HG03045 (cell line): ENCODE data around the gene GIPC3.
"Not testable (repeated sequence)": the region's sequence is repeated elsewhere in the genome, so short reads cannot be mapped to it uniquely, and the experiment has no call there.

Experiments used
- ATAC-seq: cut with Tn5 transposase; IDR thresholded peaks from one replicate; pipeline ENCODE4 v1.9.1; 2021; ENCODE audit warnings: mild to moderate bottlenecking, moderate library complexity; ENCODE audit not compliant: unreplicated experiment

Gene GIPC3

DNA sequence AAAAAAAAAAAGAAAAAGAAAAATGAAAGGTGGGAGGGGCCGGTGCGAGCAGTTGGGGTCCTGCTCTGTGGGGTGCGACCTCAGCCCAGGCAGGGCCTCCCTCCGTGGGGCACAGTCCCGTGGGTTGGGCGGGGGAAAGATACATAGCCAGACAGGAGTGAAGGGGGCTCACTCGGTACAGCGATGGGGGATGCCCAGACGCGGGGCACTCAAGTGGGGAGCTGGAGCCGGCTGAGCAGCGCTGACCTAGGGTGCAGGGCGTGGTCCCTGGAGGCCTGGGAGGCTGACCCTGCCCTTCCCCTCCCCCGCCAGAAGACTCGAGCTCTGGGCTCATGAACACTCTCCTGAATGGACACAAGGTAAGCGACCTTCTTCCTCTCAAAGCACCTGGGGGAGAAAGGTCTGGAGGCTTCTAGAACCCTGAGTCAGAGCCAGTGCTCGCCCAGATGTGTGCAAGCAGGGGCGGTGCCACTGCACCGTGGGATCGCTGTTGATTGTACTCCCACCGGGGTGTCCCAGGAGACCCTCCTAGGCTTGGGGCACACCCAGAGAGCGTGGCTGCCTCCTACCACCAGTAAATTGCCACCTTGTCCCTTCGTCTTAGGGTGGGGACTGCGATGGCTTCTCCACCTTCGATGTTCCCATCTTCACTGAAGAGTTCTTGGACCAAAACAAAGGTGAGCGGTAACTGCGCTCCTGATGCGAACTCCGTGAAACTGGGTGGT, 9.2 kb upstream of the GIPC3 start:
- no peak for ATAC-seq

GRCh38 chr19:3576696-3577443, 8.4 kb upstream of the GIPC3 start:
- no peak for ATAC-seq

DNA sequence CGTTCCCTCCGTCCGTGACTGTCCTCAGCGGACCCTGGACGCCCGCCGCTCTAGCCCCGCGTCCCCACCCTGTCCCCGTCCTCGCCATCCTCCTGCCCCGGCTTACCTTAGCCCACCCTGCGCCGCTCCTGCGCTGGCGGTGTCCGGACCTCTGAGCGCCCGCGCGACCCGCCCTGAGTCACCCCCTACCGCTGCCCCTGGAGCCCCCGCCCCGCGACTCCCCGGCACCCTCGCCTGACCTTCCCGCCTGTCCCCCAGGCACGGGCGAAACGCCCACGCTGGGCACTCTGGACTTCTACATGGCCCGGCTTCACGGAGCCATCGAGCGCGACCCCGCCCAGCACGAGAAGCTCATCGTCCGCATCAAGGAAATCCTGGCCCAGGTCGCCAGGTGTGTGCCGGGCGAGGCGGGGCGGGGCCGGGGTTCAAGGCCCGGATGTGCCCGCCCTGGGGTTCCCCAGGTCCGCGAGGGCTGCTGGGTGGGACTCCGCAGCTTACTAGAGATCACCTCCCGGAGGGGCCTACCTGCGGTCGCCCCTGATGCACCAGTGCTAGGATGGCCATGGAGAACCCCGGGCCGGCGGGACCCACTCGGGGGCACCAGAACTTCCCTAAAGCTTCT, 7.4 kb upstream of the GIPC3 start:
- ATAC-seq, result no peak

DNA sequence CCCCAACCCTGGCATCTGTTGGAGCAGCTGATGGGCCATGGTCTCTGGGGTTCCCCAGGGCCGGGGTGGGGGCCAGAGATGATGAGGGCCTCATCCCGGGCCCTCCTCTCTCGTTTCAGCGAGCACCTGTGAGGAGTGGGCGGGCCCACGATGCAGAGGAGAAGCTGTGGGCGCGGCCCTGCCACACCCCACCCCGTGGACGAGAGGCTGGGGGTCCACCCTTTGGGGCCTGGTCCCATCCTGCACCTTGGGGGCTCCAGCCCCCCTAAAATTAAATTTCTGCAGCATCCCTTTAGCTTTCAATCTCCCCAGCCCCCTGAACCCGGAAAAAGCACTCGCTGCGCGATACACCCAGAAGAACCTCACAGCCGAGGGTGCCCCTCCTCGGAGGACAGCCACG, 6.9 kb upstream of the GIPC3 start:
- no peak for ATAC-seq

GRCh38 chr19:3580156-3580934, 4.9 kb upstream of the GIPC3 start:
- ATAC-seq, result no peak

- ATAC-seq, result not testable (repeated sequence)
Measured at GRCh38 chr19:3581792-3582191, 3.5 kb upstream of the GIPC3 start.

- ATAC-seq, result not testable (repeated sequence)
Measured at GRCh38 chr19:3584036-3584802, 1.1 kb upstream of the GIPC3 start.

GRCh38 chr19:3586127-3586626, 899 bp downstream of the GIPC3 start:
- ATAC-seq, result no peak

GRCh38 chr19:3586707-3587346, 1.5 kb downstream of the GIPC3 start:
- no peak for ATAC-seq

DNA sequence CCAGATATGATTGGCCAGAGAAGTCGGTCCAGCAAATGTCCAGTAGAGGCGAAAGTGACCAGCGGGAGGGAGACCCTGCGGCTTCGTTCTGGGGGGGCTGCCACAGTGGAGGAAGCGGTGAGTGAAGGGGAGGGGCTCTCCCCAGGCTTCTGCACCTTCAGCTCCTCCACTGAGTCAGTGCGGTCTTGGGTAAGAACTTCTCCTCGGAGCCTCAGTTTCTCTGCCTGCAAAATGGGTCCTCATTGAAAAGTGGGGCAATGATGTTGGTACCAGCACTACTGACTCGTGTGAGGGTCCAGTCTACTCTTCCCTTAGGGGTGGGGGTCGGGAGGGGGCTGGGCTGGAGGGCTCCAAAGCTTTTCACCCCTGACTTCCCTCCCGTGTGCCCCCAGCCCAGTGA, 4.2 kb downstream of the GIPC3 start:
- no peak for ATAC-seq

GRCh38 chr19:3589949-3590348, 4.7 kb downstream of the GIPC3 start:
- no peak for ATAC-seq

DNA sequence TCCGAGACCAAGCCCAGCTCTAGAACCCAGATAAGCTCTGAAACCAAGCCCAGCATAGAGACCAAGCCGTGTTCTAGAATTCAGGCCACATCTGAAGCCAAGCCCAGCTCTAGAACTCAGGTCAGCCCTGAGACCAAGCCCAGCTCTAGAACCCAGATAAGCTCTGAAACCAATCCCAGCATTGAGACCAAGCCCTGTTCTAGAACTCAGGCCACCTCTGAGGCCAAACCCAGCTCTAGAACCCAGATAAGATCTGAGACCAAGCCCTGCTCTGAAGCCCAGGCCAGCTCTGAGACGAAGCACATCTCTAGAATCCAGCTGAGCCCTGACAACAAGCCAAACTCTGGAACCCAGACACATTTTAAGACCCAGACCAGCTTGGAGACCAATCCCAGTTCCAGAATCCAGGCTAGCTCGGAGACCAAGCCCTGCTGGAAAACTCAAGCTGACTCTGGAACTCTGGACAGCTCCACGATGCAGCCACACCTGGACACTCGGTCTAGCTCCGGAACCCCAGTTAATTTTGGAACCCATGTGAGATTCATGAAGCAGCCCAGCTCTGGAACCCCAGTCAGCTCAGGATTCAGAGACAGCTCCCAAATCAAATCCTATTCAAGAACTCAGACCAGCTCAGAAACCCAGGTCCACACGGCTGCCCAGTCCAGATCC, 5.8 kb downstream of the GIPC3 start:
- no peak for ATAC-seq

DNA sequence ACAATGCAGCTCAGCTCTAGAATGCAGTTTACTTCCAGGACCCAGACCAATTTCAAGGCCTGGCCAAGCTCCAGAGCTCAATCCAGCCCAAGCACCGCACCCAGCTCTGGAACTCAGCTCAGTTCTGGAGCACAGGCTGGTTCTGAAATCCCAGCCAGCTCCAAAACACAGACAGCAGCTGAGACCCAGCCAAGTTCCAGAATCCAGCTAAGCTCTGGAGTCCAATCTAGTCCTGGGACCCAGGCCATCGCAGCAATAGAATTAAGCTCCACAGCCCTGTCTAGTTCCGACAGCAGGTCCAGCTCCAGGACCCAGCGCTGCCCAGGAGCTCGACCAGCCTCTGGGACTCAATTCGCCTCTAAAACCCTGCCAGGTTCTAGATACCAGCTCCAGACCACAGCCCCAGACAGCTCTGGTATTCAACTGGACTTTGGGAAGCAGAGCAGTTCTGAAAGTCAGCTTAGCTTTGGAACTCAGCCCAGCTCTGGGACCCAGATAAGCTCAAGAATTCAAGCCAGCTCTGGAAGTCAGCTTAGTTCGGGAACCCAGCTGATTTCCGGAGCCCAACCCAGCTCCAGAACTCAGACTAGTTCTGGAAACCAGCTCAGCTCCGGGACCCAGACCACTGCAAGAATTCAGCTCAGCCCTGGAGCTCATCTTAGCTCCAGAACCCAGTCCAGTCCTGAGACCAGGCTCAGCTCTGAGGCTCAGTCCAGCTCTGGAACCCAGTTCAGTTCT, 6.8 kb downstream of the GIPC3 start:
- ATAC-seq, result no peak

DNA sequence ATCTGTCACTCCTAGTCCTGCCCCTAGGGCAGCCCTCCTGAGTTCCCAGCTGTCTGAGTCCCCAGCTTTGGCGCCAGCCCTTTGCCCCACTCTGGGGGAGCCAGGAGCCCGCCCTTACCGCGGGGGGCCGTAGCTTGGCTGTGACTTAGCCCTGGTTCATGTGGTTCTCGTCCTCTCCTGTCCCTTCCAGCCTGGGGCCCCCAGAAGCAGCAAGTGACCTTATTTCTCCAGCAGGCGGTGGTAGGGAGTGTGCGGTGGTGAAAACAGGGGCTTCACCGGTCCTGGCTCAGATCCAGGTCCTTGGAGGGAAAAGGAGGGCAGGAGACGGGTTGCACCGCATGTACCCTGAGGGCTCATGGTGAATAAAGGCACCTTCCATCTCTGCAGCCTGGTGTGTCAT, 7.9 kb downstream of the GIPC3 start:
- no peak for ATAC-seq

GRCh38 chr19:3595521-3596061, 10.3 kb downstream of the GIPC3 start:
- no peak for ATAC-seq

DNA sequence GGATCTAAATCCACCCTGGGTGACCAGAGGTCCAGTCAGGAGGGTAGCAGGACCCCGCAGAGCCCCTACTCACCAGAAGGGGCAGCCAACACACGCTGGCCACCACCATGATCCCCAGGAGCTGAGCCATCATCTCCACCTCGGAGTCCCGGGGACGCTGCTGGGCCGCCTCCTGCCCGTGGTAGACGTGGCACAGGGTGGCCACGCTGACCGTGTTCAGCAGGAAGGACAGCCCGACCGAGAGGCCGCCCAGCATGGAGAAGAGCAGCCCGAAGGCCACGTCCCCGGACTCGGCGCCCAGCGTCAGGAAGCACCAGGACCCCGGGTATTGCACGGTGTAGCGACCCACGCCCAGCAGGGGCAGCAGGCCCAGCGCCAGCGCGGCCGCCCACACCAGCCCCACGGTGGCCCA, 14.5 kb downstream of the GIPC3 start:
- ATAC-seq, result no peak

DNA sequence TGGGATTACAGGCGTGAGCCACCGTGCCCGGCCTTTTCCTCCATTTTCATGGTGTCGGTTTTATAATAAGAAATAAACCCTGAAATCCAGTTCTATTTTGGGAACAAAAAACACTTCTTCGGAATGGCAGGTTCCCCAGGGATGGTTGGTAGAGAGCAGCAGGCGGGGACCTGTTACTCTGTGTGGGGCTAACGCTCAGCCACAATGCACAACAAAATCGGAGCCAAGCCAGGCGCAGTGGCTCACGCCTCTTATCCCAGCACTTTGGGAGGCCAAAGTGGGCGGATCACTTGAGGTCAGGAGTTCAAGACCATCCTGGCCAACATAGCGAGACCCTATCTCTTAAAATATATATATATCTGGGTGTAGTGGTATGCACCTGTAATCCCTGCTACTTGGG, 15.7 kb downstream of the GIPC3 start:
- ATAC-seq, result no peak

DNA sequence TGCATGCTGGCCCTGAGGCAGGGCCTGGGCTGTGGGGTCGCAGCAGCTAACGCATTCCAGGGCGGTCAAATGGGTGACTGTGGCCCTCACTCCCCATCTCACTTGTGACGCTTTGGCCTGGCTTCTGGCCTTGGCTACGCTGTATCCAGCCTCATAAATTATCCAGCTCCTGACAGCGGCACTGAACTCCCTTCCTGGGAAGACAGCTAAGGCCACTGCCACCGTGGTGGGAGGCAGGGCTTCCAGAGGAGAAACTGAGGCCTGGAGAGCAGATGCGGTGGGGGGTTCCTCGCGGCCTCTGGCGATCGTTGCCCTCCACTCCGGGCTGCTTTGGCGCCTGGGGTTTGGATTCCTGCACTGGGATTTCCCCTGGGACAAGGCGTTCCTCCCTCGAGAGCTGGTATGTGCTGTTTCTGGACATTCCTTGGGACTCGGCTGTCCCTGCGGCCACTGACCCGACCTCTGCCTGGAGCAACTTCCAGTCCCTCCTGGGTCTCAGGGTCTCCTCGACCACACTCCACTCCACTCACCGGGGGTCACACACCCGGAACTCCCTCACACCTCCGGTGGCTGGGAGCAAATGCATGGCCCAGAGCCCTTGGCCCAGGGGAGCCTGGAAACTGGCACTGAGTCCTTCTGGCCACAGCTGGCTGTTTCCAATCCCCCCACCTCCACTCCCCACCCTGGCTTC, 18.0 kb downstream of the GIPC3 start:
- ATAC-seq, result no peak
